ENCODE measurements around the gene TMEM179. TPM values are rescaled to one million over a fixed set of nuclear protein-coding genes. Genes with fewer than 3 reads are reported as not detected.

The TMEM179 gene
- total RNA-seq, 2 donors from 2014 or later, result 8.2 to 15.7 TPM

GRCh38 chr14:104592785-104593184 lies 11.8 kb downstream of the TMEM179 start:
- no peaks in the 10 kb centered on the region for H3K9me3 Mint-ChIP-seq
- TF ChIP-seq CTCF (conservative IDR thresholded peaks at IDR 0.05), result no peak
- Histone ChIP-seq H3K4me3 (ENCODE audit: low read length) (no peak overlapping the region), H3K27me3 (ENCODE audit: control insufficient read depth, insufficient read depth, low read length, poor library complexity, severe bottlenecking) (no peaks in the 10 kb centered on the region), H3K36me3 (ENCODE audit: control insufficient read depth, insufficient read depth, low read length) (no peaks in the 10 kb centered on the region), H3K4me1 (ENCODE audit: control insufficient read depth, insufficient read depth, low read length) (no peaks in the 10 kb centered on the region), H3K9me3 (ENCODE audit: control insufficient read depth, low read length) (no peaks in the 10 kb centered on the region), H3K27ac (ENCODE audit: low read depth, low read length) (no peak overlapping the region), H3K9ac (ENCODE audit: extremely low read depth, low read length, poor library complexity, severe bottlenecking) (no peak overlapping the region)
- no peaks in the 10 kb centered on the region for H3K27me3 Mint-ChIP-seq (ENCODE audit: insufficient read depth)
- no peak for DNase-seq
- H3K36me3 Mint-ChIP-seq (ENCODE audit: low read depth), result no peaks in the 10 kb centered on the region
- no peak overlapping the region for H3K4me3 Mint-ChIP-seq
- no peak overlapping the region for H3K27ac Mint-ChIP-seq
- H3K4me1 Mint-ChIP-seq, result no peaks in the 10 kb centered on the region
- 83 to 89% methylated on average over 8 of the region's 8 CpGs for WGBS, 2 experiments (ENCODE audit: insufficient coverage in 1 of 2, insufficient read length in 1 of 2)

GRCh38 chr14:104592292-104592672 lies 12.3 kb downstream of the TMEM179 start:
- Histone ChIP-seq H3K27me3 (ENCODE audit: control insufficient read depth, insufficient read depth, low read length, poor library complexity, severe bottlenecking) (no peaks in the 10 kb centered on the region), H3K36me3 (ENCODE audit: control insufficient read depth, insufficient read depth, low read length) (no peaks in the 10 kb centered on the region), H3K4me3 (ENCODE audit: low read length) (no peak overlapping the region), H3K4me1 (ENCODE audit: control insufficient read depth, insufficient read depth, low read length) (no peaks in the 10 kb centered on the region), H3K9me3 (ENCODE audit: control insufficient read depth, low read length) (no peaks in the 10 kb centered on the region), H3K9ac (ENCODE audit: extremely low read depth, low read length, poor library complexity, severe bottlenecking) (no peak overlapping the region), H3K27ac (ENCODE audit: low read depth, low read length) (no peak overlapping the region)
- TF ChIP-seq CTCF (conservative IDR thresholded peaks at IDR 0.05), result no peak
- Mint-ChIP-seq H3K4me1 (no peaks in the 10 kb centered on the region), H3K27me3 (ENCODE audit: insufficient read depth) (no peaks in the 10 kb centered on the region), H3K36me3 (ENCODE audit: low read depth) (no peaks in the 10 kb centered on the region), H3K4me3 (no peak overlapping the region), H3K27ac (no peak overlapping the region), H3K9me3 (no peaks in the 10 kb centered on the region)
- DNase-seq, result no peak
- 87 to 88% methylated on average over 3 of the region's 3 CpGs for WGBS, 2 experiments (ENCODE audit: insufficient coverage in 1 of 2, insufficient read length in 1 of 2)

- whole genome bisulfite sequencing, 2 experiments (ENCODE audit: insufficient coverage in 1 of 2, insufficient read length in 1 of 2), result 86 to 91% methylated on average over 19 to 26 of the region's 26 CpGs
- Mint-ChIP-seq H3K9me3 (no peaks in the 10 kb centered on the region), H3K4me3 (no peak overlapping the region), H3K27ac (no peak overlapping the region), H3K27me3 (ENCODE audit: insufficient read depth) (no peaks in the 10 kb centered on the region), H3K36me3 (ENCODE audit: low read depth) (no peaks in the 10 kb centered on the region), H3K4me1 (no peaks in the 10 kb centered on the region)
- Histone ChIP-seq H3K27me3 (ENCODE audit: control insufficient read depth, insufficient read depth, low read length, poor library complexity, severe bottlenecking) (no peaks in the 10 kb centered on the region), H3K36me3 (ENCODE audit: control insufficient read depth, insufficient read depth, low read length) (no peaks in the 10 kb centered on the region), H3K27ac (ENCODE audit: low read depth, low read length) (no peak overlapping the region), H3K4me1 (ENCODE audit: control insufficient read depth, insufficient read depth, low read length) (no peaks in the 10 kb centered on the region), H3K9me3 (ENCODE audit: control insufficient read depth, low read length) (no peaks in the 10 kb centered on the region), H3K9ac (ENCODE audit: extremely low read depth, low read length, poor library complexity, severe bottlenecking) (no peak overlapping the region), H3K4me3 (ENCODE audit: low read length) (no peak overlapping the region)
- TF ChIP-seq CTCF (conservative IDR thresholded peaks at IDR 0.05), result no peak
- DNase-seq, result no peak
These were observed 12.9 kb downstream of the TMEM179 start for GRCh38 chr14:104591506-104592291.
